Prostate gland (tissue), 2 donors: Measurements from ENCODE around the gene SCFD2.

Experiments used
- CTCF ChIP-seq, 4 experiments: fragments of 200-600 bp in 2 of 4; fragments of 450-650 bp in 2 of 4; sonication (generic) in 2 of 4; IDR thresholded peaks; 1 replicate in 3 of 4; 2 replicates in 1 of 4; pipeline ENCODE4 v1.5.1; 2016 to 2019; ENCODE audit warnings: antibody characterized with exemption in 4 of 4, mild to moderate bottlenecking in 2 of 4, moderate library complexity in 2 of 4
- POLR2A ChIP-seq: fragments of 450-650 bp; IDR thresholded peaks from one replicate; pipeline ENCODE4 v1.6.1; 2016; ENCODE audit warnings: antibody characterized with exemption, mild to moderate bottlenecking
- POLR2AphosphoS5 ChIP-seq: sonication (generic); formaldehyde crosslinking; IDR thresholded peaks from one replicate; pipeline ENCODE4 v1.6.1; 2017; ENCODE audit warnings: antibody characterized with exemption

DNA sequence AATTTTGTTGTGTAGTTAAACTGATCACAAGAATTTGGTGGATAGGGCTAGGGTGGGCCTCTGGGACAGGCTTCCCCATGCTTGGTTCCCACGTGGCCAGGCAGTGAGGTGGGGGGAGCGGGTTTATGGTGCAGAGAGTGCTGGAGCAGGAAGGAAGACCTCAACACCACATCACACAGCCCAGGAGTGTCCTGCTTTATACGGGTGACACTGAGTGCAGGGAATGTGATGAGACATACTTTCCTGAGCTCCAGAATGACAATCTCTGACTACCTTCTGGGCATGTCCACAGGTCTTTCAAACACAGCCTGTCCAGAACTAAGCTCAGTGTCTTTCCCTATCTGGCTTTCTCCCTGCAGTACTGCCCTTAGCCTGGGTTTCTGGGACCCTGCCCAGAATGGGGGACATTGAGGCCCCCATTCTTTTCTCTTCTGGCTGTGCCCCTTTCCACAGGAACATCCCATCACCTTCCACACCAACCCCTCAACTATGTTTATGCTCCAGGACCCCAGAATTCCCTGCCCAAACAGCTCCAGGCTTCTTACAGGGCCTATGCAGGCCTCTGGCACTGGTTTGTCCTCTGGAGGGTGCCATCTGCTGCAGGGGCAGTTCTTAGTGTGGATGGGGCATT lies 540.3 kb downstream of the SCFD2 start:
- no peak for TF ChIP-seq CTCF (IDR thresholded peaks at IDR 0.05)
- TF ChIP-seq POLR2AphosphoS5 = no peak
- TF ChIP-seq POLR2A = no peak
